Kidney epithelial cell (primary cell): ENCODE data around the gene POU3F1. TPM values are rescaled to one million over a fixed set of nuclear protein-coding genes. Genes with fewer than 3 reads are reported as not detected.

ENCODE experiments used
- DNase-seq: peaks from one replicate; pipeline ENCODE4 v3.0.0-alpha.2; 2010; ENCODE audit warnings: low read depth
- H3K27me3 ChIP-seq: 2 replicates; pipeline ENCODE4 v1.6.0; 2011; ENCODE audit warnings: low read length; ENCODE audit not compliant: control insufficient read depth, insufficient read depth
- H3K36me3 ChIP-seq: 2 replicates; pipeline ENCODE4 v1.5.1; 2011; ENCODE audit warnings: low read length; ENCODE audit not compliant: control insufficient read depth, insufficient read depth
- H3K4me3 ChIP-seq: 2 replicates; pipeline ENCODE4 v1.5.1; 2011; ENCODE audit warnings: low read depth, mild to moderate bottlenecking, control low read depth, low read length
- total RNA-seq: library from RNA; depleted of rRNA; stranded (reverse); fragments of >200 nt; gene quantifications from 2 replicates; pipeline ENCODE4 v1.2.3, GENCODE V29; 2015
- TF ChIP-seq, protein P1 (sequence below): IDR thresholded peaks from 2 replicates; pipeline ENCODE4 v1.5.1; 2011; ENCODE audit warnings: mild to moderate bottlenecking, moderate library complexity, low read length, control low read depth, inconsistent platforms; ENCODE audit not compliant: insufficient read depth, poor library complexity, severe bottlenecking

POU3F1 gene
- total RNA-seq, 1 donor from 2014 or later, result 0.08 TPM

DNA sequence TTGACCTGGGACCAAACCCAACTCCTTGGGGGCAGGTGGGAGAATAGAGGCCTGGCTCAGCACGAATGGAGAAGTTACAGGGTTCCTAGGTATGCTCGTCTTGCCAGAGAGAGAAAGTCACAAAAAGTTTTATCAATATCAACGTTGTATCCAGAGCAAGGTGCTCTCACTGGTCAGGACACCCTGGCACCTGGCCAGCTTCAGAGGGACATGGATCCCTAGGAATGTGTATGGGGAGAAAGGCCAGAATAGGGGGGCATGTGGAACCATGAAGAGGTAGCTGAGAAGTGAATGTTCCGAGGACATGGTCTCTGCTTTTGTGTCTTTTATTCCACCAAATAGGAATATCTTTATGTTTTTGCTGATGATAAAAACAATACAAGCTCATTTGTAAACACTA is 9.4 kb upstream of the POU3F1 start:
- no peak for DNase-seq
- Histone ChIP-seq H3K4me3 (no peak overlapping the region), H3K36me3 (no peaks in the 10 kb centered on the region), H3K27me3 (peaks cover 14% of the 10 kb centered on the region)
- TF ChIP-seq, protein P1, sequence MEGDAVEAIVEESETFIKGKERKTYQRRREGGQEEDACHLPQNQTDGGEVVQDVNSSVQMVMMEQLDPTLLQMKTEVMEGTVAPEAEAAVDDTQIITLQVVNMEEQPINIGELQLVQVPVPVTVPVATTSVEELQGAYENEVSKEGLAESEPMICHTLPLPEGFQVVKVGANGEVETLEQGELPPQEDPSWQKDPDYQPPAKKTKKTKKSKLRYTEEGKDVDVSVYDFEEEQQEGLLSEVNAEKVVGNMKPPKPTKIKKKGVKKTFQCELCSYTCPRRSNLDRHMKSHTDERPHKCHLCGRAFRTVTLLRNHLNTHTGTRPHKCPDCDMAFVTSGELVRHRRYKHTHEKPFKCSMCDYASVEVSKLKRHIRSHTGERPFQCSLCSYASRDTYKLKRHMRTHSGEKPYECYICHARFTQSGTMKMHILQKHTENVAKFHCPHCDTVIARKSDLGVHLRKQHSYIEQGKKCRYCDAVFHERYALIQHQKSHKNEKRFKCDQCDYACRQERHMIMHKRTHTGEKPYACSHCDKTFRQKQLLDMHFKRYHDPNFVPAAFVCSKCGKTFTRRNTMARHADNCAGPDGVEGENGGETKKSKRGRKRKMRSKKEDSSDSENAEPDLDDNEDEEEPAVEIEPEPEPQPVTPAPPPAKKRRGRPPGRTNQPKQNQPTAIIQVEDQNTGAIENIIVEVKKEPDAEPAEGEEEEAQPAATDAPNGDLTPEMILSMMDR, result no peak

DNA sequence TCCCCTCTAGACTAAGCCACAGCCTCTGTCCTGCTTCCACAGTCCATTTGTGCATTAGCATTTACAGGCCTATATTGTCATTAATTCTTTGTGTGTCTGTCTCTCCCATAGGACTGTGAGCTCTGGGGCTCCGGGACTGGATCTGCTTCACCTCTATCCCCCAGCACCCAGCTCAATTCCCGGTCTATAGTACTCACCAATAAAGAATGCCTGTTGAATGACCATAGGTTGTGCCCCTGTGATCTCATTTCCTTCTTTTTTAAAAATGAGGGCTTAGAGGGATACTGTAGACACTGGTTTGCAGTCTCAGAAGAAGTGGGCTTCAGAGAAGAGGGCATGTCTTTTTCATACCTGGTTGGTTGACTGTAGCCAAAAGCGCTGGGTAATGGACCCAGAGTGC is 8.8 kb upstream of the POU3F1 start:
- no peak for DNase-seq
- Histone ChIP-seq H3K36me3 (no peaks in the 10 kb centered on the region), H3K27me3 (peaks cover 14% of the 10 kb centered on the region), H3K4me3 (no peak overlapping the region)
- TF ChIP-seq, protein P1, result no peak

DNA sequence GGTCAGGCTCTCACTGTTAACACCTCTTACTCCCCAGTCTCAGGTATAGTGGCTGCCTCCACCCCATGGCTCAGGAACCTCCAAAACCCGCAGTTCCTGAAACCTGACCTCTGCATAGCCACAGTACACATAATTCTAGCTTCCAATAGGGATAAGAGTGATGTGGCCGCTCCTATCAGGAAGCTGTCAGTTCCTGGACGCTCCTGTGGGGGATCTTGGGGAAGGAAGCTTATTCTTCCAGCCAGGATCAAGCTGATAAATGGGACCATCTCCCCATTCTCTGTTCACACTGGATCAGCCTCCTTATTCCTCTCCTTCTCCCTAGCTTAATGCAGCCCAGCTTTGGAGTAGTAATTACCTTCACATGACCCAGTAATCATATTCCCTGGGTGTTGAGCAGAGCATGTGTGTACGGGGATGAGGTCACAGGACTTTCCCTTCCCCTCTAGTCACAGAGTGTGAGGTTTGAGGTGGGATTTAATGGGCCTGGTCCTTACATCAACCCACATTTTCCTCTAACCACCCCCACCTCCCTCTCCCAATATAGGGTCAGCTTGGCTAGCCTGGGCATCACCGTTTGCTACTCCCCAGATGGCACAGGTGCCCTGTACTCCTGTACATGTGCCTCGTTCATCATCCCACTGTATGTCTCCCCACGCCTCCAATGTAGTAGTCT is 7.0 kb upstream of the POU3F1 start:
- TF ChIP-seq, protein P1, result no peak
- no peak for DNase-seq
- H3K27me3 ChIP-seq, result peaks cover 23% of the 10 kb centered on the region

DNA sequence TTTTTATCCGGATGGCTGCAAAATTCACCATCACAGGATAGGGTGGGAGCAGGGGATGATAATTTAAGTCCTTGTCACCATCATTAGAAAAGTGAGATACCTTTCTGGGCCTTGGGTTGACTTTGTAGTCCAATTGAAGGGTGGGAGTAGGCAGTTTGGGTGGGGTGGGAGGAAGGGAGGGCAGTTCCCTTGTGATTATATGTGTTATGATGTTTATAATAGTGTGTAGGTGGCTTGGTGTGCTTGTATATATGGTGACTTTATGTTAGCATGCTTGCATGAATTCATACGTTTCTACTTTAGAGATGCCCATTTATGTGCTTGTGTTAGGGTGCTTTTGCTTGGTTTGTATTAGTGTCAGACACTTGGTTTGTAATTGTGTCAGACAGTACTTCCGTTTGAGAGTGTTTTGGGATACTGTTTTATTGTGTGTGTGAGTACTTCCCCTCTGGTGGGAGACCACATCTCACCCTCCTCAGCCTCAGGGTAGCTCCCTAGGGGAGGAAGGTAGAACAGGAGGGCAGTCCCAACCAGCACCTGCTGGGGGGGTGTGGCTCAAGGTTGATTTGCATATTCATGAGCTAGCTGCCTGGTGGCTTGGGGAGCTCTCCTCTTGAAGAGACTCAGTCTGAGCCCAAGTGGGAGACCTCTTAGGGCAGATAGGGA is 6.3 kb upstream of the POU3F1 start:
- Histone ChIP-seq H3K27me3 (peaks cover 29% of the 10 kb centered on the region), H3K4me3 (no peak overlapping the region), H3K36me3 (no peaks in the 10 kb centered on the region)
- no peak for DNase-seq
- TF ChIP-seq, protein P1, result no peak

More for the DNA sequence above, 7.0 kb upstream of the POU3F1 start:
- Histone ChIP-seq H3K4me3 (no peak overlapping the region), H3K36me3 (no peaks in the 10 kb centered on the region)

DNA sequence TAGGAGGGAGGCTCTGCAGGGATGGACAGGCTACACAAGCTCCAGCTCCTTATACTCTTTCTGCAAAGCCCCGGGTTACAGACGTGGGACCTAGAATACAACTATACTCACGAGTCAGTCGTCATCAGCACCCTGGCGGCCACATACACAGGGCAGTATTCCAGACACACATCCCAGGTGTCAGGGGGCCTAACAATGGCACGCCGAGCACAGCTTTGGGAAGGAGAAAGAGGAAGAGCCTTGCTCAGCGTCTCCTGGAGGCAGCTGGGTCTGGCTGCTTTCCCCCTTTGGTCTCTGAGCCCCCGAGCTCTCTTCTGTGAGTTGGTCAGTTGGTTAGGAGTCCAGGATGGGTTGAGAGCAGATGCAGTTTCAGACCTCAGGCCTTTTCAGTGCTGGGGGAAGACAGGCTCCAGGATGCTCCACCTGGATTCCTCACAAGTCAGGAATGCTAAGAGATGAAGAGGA is 4.5 kb upstream of the POU3F1 start:
- Histone ChIP-seq H3K36me3 (no peaks in the 10 kb centered on the region), H3K4me3 (no peak overlapping the region), H3K27me3 (peaks cover 41% of the 10 kb centered on the region)
- no peak for DNase-seq
- TF ChIP-seq, protein P1, result no peak
